ENCODE measurements around the gene WIPF1. TPM values are rescaled to one million over a fixed set of nuclear protein-coding genes. Genes with fewer than 3 reads are reported as not detected.

Gene WIPF1
- polyA plus RNA-seq, 1 donor from 2014 or later = 0.25 TPM

DNA sequence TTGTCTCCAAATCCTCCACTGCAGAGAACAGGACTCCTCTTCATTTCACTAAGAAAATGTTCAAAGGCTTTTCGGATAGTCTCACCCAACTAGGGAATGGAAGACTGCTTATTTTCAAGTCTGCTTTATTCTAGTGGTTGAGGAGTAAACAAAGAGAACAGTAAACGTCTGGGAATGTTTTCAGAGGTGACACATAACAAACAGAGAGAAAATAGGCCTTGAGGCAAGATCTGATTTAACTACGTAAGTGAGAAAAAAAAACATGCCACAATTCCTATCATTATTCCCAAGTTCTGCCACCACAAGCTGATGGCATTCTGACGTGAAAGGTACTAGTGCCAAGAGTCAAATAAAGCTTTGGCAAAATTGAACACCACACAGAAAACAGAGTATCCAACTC is 16.7 kb upstream of the WIPF1 start:
- H3K4me3 ChIP-seq (ENCODE audit: low read length) = no peak overlapping the region
- no peaks in the 10 kb centered on the region for H3K36me3 ChIP-seq (ENCODE audit: insufficient read depth, low read length)
- H3K9me3 ChIP-seq (ENCODE audit: low read length) = no peaks in the 10 kb centered on the region
- no peaks in the 10 kb centered on the region for H3K9me2 ChIP-seq (ENCODE audit: insufficient read depth, low read length)
- no peak overlapping the region for H3K4me2 ChIP-seq (ENCODE audit: low read length)
- no peak overlapping the region for H3K9ac ChIP-seq (ENCODE audit: low read length)
- no peaks in the 10 kb centered on the region for H3K79me2 ChIP-seq (replicated peaks; ENCODE audit: insufficient read depth, low read length)
- TF ChIP-seq TAF1 (IDR thresholded peaks at IDR 0.05; ENCODE audit: low read depth) = no peak
- no peak for TF ChIP-seq SMC3 (conservative IDR thresholded peaks at IDR 0.05; ENCODE audit: poor library complexity)
- TF ChIP-seq RAD21 (conservative IDR thresholded peaks at IDR 0.05) = no peak
- no peak for TF ChIP-seq REST (IDR thresholded peaks at IDR 0.05; ENCODE audit: borderline replicate concordance)
- TF ChIP-seq CTCF (IDR thresholded peaks at IDR 0.05; ENCODE audit: poor library complexity, severe bottlenecking) = no peak
- no peak for TF ChIP-seq EZH2 (IDR thresholded peaks at IDR 0.05; ENCODE audit: borderline replicate concordance, insufficient read depth, low read length, poor library complexity, severe bottlenecking)
- TF ChIP-seq MXI1 (conservative IDR thresholded peaks at IDR 0.05; ENCODE audit: poor library complexity, severe bottlenecking) = no peak
- no peak for TF ChIP-seq EP300 (conservative IDR thresholded peaks at IDR 0.05; ENCODE audit: poor library complexity, severe bottlenecking)
- TF ChIP-seq POLR2AphosphoS5 (IDR thresholded peaks at IDR 0.05) = no peak
- no peak overlapping the region for H2AFZ ChIP-seq (ENCODE audit: low read depth, low read length)
- H3K27me3 ChIP-seq (ENCODE audit: insufficient read depth, low read depth, low read length) = no peaks in the 10 kb centered on the region
- no peaks in the 10 kb centered on the region for H4K20me1 ChIP-seq (ENCODE audit: insufficient read depth)
- no peak overlapping the region for H3K27ac ChIP-seq (ENCODE audit: low read length)
- H3F3A ChIP-seq (ENCODE audit: insufficient read depth, low read length, poor library complexity, severe bottlenecking) = no peaks in the 10 kb centered on the region

- no peaks in the 10 kb centered on the region for H4K20me1 ChIP-seq (ENCODE audit: insufficient read depth)
- no peak overlapping the region for H3K4me2 ChIP-seq (ENCODE audit: low read length)
- no peaks in the 10 kb centered on the region for H3F3A ChIP-seq (ENCODE audit: insufficient read depth, low read length, poor library complexity, severe bottlenecking)
- no peak for TF ChIP-seq SMC3 (conservative IDR thresholded peaks at IDR 0.05; ENCODE audit: poor library complexity)
- no peak for TF ChIP-seq REST (IDR thresholded peaks at IDR 0.05; ENCODE audit: borderline replicate concordance)
- TF ChIP-seq TAF1 (IDR thresholded peaks at IDR 0.05; ENCODE audit: low read depth) = no peak
- TF ChIP-seq EZH2 (IDR thresholded peaks at IDR 0.05; ENCODE audit: borderline replicate concordance, insufficient read depth, low read length, poor library complexity, severe bottlenecking) = no peak
- no peak for TF ChIP-seq POLR2AphosphoS5 (IDR thresholded peaks at IDR 0.05)
- TF ChIP-seq RAD21 (conservative IDR thresholded peaks at IDR 0.05) = no peak
- no peak for TF ChIP-seq CTCF (IDR thresholded peaks at IDR 0.05; ENCODE audit: poor library complexity, severe bottlenecking)
- no peak for TF ChIP-seq EP300 (conservative IDR thresholded peaks at IDR 0.05; ENCODE audit: poor library complexity, severe bottlenecking)
- TF ChIP-seq MXI1 (conservative IDR thresholded peaks at IDR 0.05; ENCODE audit: poor library complexity, severe bottlenecking) = no peak
- no peak overlapping the region for H3K4me3 ChIP-seq (ENCODE audit: low read length)
- no peak overlapping the region for H3K9ac ChIP-seq (ENCODE audit: low read length)
- H3K27ac ChIP-seq (ENCODE audit: low read length) = no peak overlapping the region
- H2AFZ ChIP-seq (ENCODE audit: low read depth, low read length) = no peak overlapping the region
- H3K36me3 ChIP-seq (ENCODE audit: insufficient read depth, low read length) = no peaks in the 10 kb centered on the region
- no peaks in the 10 kb centered on the region for H3K27me3 ChIP-seq (ENCODE audit: insufficient read depth, low read depth, low read length)
- H3K9me3 ChIP-seq (ENCODE audit: low read length) = no peaks in the 10 kb centered on the region
- H3K9me2 ChIP-seq (ENCODE audit: insufficient read depth, low read length) = no peaks in the 10 kb centered on the region
- H3K79me2 ChIP-seq (replicated peaks; ENCODE audit: insufficient read depth, low read length) = no peaks in the 10 kb centered on the region
Measured at GRCh38 chr2:174613531-174613930, 15.9 kb upstream of the WIPF1 start.
